HEK293 (cell line): Measurements from ENCODE around the gene FAM32A.

Experiments
- CTCF ChIA-PET: fragments of 350-600 bp; formaldehyde crosslinking; extraction: SDS; loops from one replicate; lab custom pipeline; 2021; ENCODE audit warnings: antibody characterized with exemption; lab: Yijun Ruan, JAX
- POLR2A ChIA-PET: fragments of 300-600 bp; formaldehyde crosslinking; extraction: SDS; loops from one replicate; lab custom pipeline; 2020; ENCODE audit warnings: antibody characterized with exemption, inconsistent platforms; lab: Yijun Ruan, JAX
- H3K27ac ChIP-seq: fragments of 200-500 bp; sonication (Bioruptor generic); 2 replicates; pipeline ENCODE4 v1.5.1; 2014; ENCODE audit warnings: low read depth, low read length, control low read depth, inconsistent platforms; ENCODE audit errors: extremely low read depth
- H3K36me3 ChIP-seq, 2 experiments: fragments of 200-500 bp in 1 of 2; sonication (Bioruptor generic) in 1 of 2; 1 replicate in 1 of 2; 2 replicates in 1 of 2; pipeline ENCODE4 v1.5.1; 2014 to 2017; ENCODE audit warnings: inconsistent platforms in 2 of 2, low read length in 2 of 2; ENCODE audit not compliant: control insufficient read depth in 2 of 2, insufficient read depth in 1 of 2
- H3K4me1 ChIP-seq: fragments of 200-500 bp; sonication (Bioruptor generic); 2 replicates; pipeline ENCODE4 v1.5.1; 2014; ENCODE audit warnings: mild to moderate bottlenecking, low read length, inconsistent platforms; ENCODE audit not compliant: control insufficient read depth, insufficient read depth
- H3K4me3 ChIP-seq: 2 replicates; pipeline ENCODE4 v1.5.1; 2011; ENCODE audit warnings: low read depth, mild to moderate bottlenecking, control low read depth, low read length, moderate library complexity
- H3K9me3 ChIP-seq: fragments of 200-500 bp; sonication (Bioruptor generic); 2 replicates; pipeline ENCODE4 v1.5.1; 2014; ENCODE audit warnings: low read depth, low read length, inconsistent platforms; ENCODE audit not compliant: control insufficient read depth, insufficient read depth
- KLF16 ChIP-seq: fragments of 450-650 bp; formaldehyde crosslinking; IDR thresholded peaks from 2 replicates; pipeline ENCODE4 v1.5.1; 2017; ENCODE audit warnings: missing biosample characterization, missing genetic modification characterization
- PRDM1 ChIP-seq: fragments of 450-650 bp; formaldehyde crosslinking; IDR thresholded peaks from 2 replicates; pipeline ENCODE4; 2016; ENCODE audit warnings: missing biosample characterization, missing genetic modification characterization
- RBAK ChIP-seq: fragments of 450-650 bp; formaldehyde crosslinking; IDR thresholded peaks from 2 replicates; pipeline ENCODE4 v1.5.1; 2016; ENCODE audit warnings: missing biosample characterization, missing genetic modification characterization
- SALL2 ChIP-seq: fragments of 450-650 bp; formaldehyde crosslinking; IDR thresholded peaks from 2 replicates; pipeline ENCODE4 v1.5.0; 2017; ENCODE audit warnings: missing biosample characterization, mild to moderate bottlenecking, missing genetic modification characterization, borderline replicate concordance
- ZNF211 ChIP-seq: fragments of 450-650 bp; formaldehyde crosslinking; IDR thresholded peaks from 2 replicates; pipeline ENCODE4 v1.5.1; 2016; ENCODE audit warnings: low read depth, missing biosample characterization, missing genetic modification characterization
- ZNF223 ChIP-seq: fragments of 450-650 bp; formaldehyde crosslinking; IDR thresholded peaks from 2 replicates; pipeline ENCODE4 v1.5.1; 2016; ENCODE audit warnings: missing biosample characterization, missing genetic modification characterization
- ZNF335 ChIP-seq: fragments of 450-650 bp; formaldehyde crosslinking; conservative IDR thresholded peaks from 2 replicates; pipeline ENCODE4 v1.5.1; 2016; ENCODE audit warnings: missing biosample characterization, missing genetic modification characterization
- ZNF341 ChIP-seq: fragments of 450-650 bp; formaldehyde crosslinking; IDR thresholded peaks from 2 replicates; pipeline ENCODE4; 2016; ENCODE audit warnings: low read depth, missing biosample characterization, missing genetic modification characterization
- ZNF521 ChIP-seq: fragments of 450-650 bp; formaldehyde crosslinking; IDR thresholded peaks from 2 replicates; pipeline ENCODE4 v1.5.1; 2017; ENCODE audit warnings: missing biosample characterization, mild to moderate bottlenecking, missing genetic modification characterization
- ZNF529 ChIP-seq: fragments of 450-650 bp; formaldehyde crosslinking; IDR thresholded peaks from 2 replicates; pipeline ENCODE4 v1.5.1; 2017; ENCODE audit warnings: missing genetic modification characterization, missing biosample characterization; ENCODE audit not compliant: insufficient replicate concordance
- ZNF530 ChIP-seq: fragments of 450-650 bp; formaldehyde crosslinking; IDR thresholded peaks from 2 replicates; pipeline ENCODE4 v1.5.1; 2016; ENCODE audit warnings: low read depth, missing biosample characterization, missing genetic modification characterization
- ZNF544 ChIP-seq: fragments of 450-650 bp; formaldehyde crosslinking; IDR thresholded peaks from 2 replicates; pipeline ENCODE4 v1.5.0; 2017; ENCODE audit warnings: missing biosample characterization, missing genetic modification characterization
- ZNF629 ChIP-seq: fragments of 450-650 bp; formaldehyde crosslinking; IDR thresholded peaks from 2 replicates; pipeline ENCODE4 v1.5.1; 2017; ENCODE audit warnings: missing biosample characterization, missing genetic modification characterization
- ZNF654 ChIP-seq: fragments of 450-650 bp; formaldehyde crosslinking; IDR thresholded peaks from 2 replicates; pipeline ENCODE4 v1.5.1; 2016; ENCODE audit warnings: low read depth, missing biosample characterization, missing genetic modification characterization
- ZNF707 ChIP-seq: fragments of 450-650 bp; formaldehyde crosslinking; IDR thresholded peaks from 2 replicates; pipeline ENCODE4 v1.5.1; 2016; ENCODE audit warnings: missing biosample characterization, missing genetic modification characterization
- TF ChIP-seq, protein P1 (sequence below): fragments of 450-650 bp; formaldehyde crosslinking; IDR thresholded peaks from 2 replicates; pipeline ENCODE4 v1.5.1; 2016; ENCODE audit warnings: missing biosample characterization, missing genetic modification characterization
- TF ChIP-seq, protein P2 (sequence below): fragments of 450-650 bp; formaldehyde crosslinking; IDR thresholded peaks from 2 replicates; pipeline ENCODE4 v1.5.1; 2016; ENCODE audit warnings: missing biosample characterization, missing genetic modification characterization, low read depth
- TF ChIP-seq, protein P3 (sequence below): fragments of 450-650 bp; formaldehyde crosslinking; IDR thresholded peaks from 2 replicates; pipeline ENCODE4 v1.5.1; 2016; ENCODE audit warnings: missing biosample characterization, missing genetic modification characterization
- TF ChIP-seq, protein P4 (sequence below): fragments of 450-650 bp; formaldehyde crosslinking; IDR thresholded peaks from 2 replicates; pipeline ENCODE4 v1.5.1; 2016; ENCODE audit warnings: missing biosample characterization, missing genetic modification characterization

FAM32A gene

DNA sequence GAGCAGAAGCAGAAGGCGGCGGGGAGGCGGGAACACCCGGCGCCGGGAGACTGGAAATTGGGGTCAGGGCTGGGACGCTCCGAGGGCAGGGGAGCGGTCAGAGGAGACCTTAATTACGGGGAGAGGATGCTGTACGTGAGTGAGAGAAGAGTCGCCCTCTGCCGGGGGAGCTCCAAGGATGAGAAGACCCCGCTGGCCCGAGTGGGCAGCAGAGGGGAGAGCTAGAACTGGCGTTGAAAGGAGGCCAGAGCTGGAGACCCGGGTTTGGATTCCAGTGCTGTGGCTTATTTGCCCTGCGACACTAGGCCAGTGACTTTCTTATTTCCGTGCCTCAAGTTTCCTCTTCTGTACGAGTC, 536 bp downstream of the FAM32A start:
- H3K9me3 ChIP-seq, result no peaks in the 10 kb centered on the region
- no peaks in the 10 kb centered on the region for H3K4me1 ChIP-seq
- TF ChIP-seq ZNF335, result peak; percentile 5; the same call in 1 of the 2 replicates
- no peak for TF ChIP-seq PRDM1 (tag by site-specific recombination)
- TF ChIP-seq, protein P1, sequence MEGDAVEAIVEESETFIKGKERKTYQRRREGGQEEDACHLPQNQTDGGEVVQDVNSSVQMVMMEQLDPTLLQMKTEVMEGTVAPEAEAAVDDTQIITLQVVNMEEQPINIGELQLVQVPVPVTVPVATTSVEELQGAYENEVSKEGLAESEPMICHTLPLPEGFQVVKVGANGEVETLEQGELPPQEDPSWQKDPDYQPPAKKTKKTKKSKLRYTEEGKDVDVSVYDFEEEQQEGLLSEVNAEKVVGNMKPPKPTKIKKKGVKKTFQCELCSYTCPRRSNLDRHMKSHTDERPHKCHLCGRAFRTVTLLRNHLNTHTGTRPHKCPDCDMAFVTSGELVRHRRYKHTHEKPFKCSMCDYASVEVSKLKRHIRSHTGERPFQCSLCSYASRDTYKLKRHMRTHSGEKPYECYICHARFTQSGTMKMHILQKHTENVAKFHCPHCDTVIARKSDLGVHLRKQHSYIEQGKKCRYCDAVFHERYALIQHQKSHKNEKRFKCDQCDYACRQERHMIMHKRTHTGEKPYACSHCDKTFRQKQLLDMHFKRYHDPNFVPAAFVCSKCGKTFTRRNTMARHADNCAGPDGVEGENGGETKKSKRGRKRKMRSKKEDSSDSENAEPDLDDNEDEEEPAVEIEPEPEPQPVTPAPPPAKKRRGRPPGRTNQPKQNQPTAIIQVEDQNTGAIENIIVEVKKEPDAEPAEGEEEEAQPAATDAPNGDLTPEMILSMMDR, result peak; percentile 63
- no peak for TF ChIP-seq ZNF530 (tag by site-specific recombination)
- no peak for TF ChIP-seq ZNF521 (tag by site-specific recombination)
- no peak for TF ChIP-seq ZNF629
- ChIA-PET CTCF (interaction anchor here (0.6 to 2.0 kb wide), 13 partner anchors 8 to 1613 kb away, joined by 3 to 18 read pairs (median 4); partner anchors contain the start of gene AP1M1), POLR2A (interaction anchor here (0.6 to 1.9 kb wide), 7 partner anchors 8 to 176 kb away, joined by 3 to 27 read pairs (median 5); partner anchors contain the start of genes AP1M1, RAB8A and TPM4)
- peaks cover 6 to 35% of the 10 kb centered on the region in 2 experiments for H3K36me3 ChIP-seq
- H3K4me3 ChIP-seq, result peak overlapping the region; percentile 79
- H3K27ac ChIP-seq, result peak overlapping the region; percentile 48

DNA sequence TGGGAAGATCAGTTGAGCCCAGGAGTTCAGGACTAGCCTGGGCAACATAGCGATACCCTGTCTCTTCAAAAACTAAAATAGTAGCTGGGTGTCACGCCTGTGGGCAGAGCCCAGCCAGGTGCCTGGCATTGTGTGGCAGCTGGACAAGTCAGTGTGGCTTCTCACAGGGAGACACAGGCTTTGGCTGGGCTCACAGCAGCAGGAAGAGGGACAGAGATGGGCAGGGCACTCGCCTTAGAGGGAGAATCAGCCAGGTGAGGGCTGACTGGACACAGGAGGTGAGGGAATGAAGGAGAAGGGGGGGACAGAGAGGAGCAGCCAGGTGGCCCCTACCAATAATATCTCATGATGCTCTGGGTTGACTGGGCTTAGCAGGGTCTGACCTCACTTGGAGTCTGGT, 3.3 kb downstream of the FAM32A start:
- Histone ChIP-seq H3K9me3 (no peaks in the 10 kb centered on the region), H3K4me3 (no peak overlapping the region), H3K36me3 (peaks cover 15 to 55% of the 10 kb centered on the region in 2 experiments), H3K4me1 (no peaks in the 10 kb centered on the region), H3K27ac (no peak overlapping the region)
- ChIA-PET CTCF (interaction anchor here (0.6 to 0.9 kb wide), 2 partner anchors 147 to 722 kb away, joined by 3 to 4 read pairs; no protein-coding TSS in a partner anchor), POLR2A (interaction anchor here (0.6 to 1.3 kb wide), 2 partner anchors 9 to 152 kb away, joined by 4 read pairs; partner anchors contain the start of gene AP1M1)
- TF ChIP-seq KLF16 (tag by site-specific recombination) (no peak), ZNF223 (tag by site-specific recombination) (no peak), ZNF654 (tag by site-specific recombination) (no peak), PRDM1 (tag by site-specific recombination) (no peak), RBAK (tag by site-specific recombination) (no peak), SALL2 (no peak), ZNF529 (tag by site-specific recombination) (no peak), ZNF211 (no peak), ZNF544 (tag by site-specific recombination) (no peak), ZNF341 (tag by site-specific recombination) (no peak), ZNF707 (no peak)
- TF ChIP-seq, protein P2, sequence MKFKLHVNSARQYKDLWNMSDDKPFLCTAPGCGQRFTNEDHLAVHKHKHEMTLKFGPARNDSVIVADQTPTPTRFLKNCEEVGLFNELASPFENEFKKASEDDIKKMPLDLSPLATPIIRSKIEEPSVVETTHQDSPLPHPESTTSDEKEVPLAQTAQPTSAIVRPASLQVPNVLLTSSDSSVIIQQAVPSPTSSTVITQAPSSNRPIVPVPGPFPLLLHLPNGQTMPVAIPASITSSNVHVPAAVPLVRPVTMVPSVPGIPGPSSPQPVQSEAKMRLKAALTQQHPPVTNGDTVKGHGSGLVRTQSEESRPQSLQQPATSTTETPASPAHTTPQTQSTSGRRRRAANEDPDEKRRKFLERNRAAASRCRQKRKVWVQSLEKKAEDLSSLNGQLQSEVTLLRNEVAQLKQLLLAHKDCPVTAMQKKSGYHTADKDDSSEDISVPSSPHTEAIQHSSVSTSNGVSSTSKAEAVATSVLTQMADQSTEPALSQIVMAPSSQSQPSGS, result no peak
- TF ChIP-seq, protein P3, sequence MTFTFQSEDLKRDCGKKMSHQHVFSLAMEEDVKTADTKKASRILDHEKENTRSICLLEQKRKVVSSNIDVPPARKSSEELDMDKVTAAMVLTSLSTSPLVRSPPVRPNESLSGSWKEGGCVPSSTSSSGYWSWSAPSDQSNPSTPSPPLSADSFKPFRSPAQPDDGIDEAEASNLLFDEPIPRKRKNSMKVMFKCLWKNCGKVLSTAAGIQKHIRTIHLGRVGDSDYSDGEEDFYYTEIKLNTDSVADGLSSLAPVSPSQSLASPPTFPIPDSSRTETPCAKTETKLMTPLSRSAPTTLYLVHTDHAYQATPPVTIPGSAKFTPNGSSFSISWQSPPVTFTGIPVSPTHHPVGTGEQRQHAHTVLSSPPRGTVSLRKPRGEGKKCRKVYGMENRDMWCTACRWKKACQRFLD (tag by site-specific recombination), result no peak
- TF ChIP-seq, protein P4, sequence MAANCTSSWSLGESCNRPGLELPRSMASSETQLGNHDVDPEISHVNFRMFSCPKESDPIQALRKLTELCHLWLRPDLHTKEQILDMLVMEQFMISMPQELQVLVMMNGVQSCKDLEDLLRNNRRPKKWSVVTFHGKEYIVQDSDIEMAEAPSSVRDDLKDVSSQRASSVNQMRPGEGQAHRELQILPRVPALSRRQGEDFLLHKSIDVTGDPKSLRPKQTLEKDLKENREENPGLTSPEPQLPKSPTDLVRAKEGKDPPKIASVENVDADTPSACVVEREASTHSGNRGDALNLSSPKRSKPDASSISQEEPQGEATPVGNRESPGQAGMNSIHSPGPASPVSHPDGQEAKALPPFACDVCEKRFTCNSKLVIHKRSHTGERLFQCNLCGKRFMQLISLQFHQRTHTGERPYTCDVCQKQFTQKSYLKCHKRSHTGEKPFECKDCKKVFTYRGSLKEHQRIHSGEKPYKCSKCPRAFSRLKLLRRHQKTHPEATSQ (tag by site-specific recombination), result no peak
